ENCODE measurements around the gene ZBTB46. TPM values are rescaled to one million over a fixed set of nuclear protein-coding genes. Genes with fewer than 3 reads are reported as not detected.

The ZBTB46 gene
- total and polyA plus RNA-seq, 2 experiments from 2014 or later, result 2.0 to 4.0 TPM

DNA sequence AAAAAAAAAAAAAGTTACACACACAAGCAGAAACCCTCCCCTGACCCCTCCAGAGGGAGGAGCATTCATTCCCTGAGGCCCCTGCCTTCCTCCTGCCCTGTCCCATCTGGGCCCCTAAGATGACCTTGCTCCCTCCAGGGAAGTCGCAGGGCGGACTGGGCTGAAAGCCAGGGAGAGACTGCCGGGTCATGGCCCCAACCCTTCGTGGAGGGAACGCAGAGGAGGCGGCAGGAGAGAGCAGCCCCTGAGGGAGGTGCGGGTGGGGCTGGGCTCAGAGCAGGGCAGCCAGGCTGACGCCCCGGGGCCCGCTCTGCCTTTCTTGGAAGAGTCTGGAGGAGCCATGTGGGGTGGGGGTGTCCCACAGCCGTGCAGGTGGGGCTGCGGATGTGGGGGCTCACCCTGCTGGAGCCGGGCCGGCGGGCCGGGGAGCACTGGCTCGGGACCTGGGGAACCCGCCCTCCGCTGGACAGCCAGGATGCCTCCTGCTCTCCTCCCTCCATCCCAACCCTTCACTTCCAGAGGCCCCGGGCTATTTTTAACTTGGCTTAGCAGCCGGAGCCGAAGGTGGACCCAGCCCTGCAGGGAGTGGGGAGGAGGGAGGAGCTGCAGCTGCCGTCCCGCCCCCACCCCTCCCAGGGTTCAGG is 15.2 kb upstream of the ZBTB46 start:
- Histone ChIP-seq H3K4me1 (ENCODE audit: insufficient read depth) (peaks cover 19% of the 10 kb centered on the region), H3K79me2 (no peaks in the 10 kb centered on the region), H3K4me2 (peak overlapping the region; percentile 76), H3K36me3 (replicated peaks; ENCODE audit: insufficient read depth, low read depth) (no peaks in the 10 kb centered on the region), H3K27ac (peak overlapping the region; percentile 27), H3K9me3 (ENCODE audit: low read depth) (no peaks in the 10 kb centered on the region), H3K4me3 (no peak overlapping the region), H3K27me3 (no peaks in the 10 kb centered on the region), H3K9me2 (replicated peaks; ENCODE audit: insufficient read depth) (no peaks in the 10 kb centered on the region), H2AFZ (no peak overlapping the region), H4K20me1 (ENCODE audit: insufficient read depth, poor library complexity, severe bottlenecking) (no peaks in the 10 kb centered on the region)
- DNase-seq (ENCODE audit: low spot score), result peak; percentile 67
- no peak for TF ChIP-seq EZH2 (IDR thresholded peaks at IDR 0.05; ENCODE audit: borderline replicate concordance)
- TF ChIP-seq CTCF (IDR thresholded peaks at IDR 0.05; ENCODE audit: poor library complexity), result no peak
- WGBS (ENCODE audit: low lambda C conversion rate, missing lambda C conversion rate), result 5% methylated on average over 21 of the region's 24 CpGs

DNA sequence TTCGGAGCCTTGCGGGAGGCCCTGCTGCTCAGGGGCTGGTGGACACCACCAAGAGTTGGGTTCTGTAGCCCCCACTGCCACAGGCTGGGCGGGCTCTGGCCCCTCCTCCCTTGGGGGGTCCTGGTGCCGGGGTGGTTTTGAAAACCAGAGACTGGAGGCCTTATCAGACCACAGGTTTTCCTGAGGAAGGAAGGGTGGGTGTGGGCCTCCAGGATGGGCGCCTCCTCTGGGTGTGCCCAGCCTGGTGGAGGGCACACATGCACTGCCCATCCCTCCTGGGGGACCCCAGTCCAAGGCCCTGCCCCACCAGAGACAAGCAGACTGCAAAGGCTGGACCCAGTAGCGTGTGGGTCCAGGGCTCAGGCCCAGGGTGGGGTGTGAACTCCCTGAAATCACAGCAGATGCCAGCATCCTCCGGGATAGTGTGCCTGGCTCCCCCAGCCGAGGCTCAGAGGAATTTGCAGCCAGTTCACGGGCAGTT is 13.5 kb upstream of the ZBTB46 start:
- DNase-seq (ENCODE audit: low spot score), result no peak
- Histone ChIP-seq H3K27me3 (no peaks in the 10 kb centered on the region), H3K27ac (no peak overlapping the region), H3K4me1 (ENCODE audit: insufficient read depth) (peaks cover 19% of the 10 kb centered on the region), H2AFZ (no peak overlapping the region), H3K36me3 (replicated peaks; ENCODE audit: insufficient read depth, low read depth) (no peaks in the 10 kb centered on the region), H3K4me2 (no peak overlapping the region), H3K4me3 (no peak overlapping the region), H3K9me3 (ENCODE audit: low read depth) (no peaks in the 10 kb centered on the region), H3K9me2 (replicated peaks; ENCODE audit: insufficient read depth) (no peaks in the 10 kb centered on the region), H3K79me2 (no peaks in the 10 kb centered on the region), H4K20me1 (ENCODE audit: insufficient read depth, poor library complexity, severe bottlenecking) (no peaks in the 10 kb centered on the region)
- TF ChIP-seq EZH2 (IDR thresholded peaks at IDR 0.05; ENCODE audit: borderline replicate concordance) (no peak), EZH2phosphoT487 (IDR thresholded peaks at IDR 0.05; ENCODE audit: low read depth, severe bottlenecking, unreplicated experiment) (no peak), CTCF (IDR thresholded peaks at IDR 0.05; ENCODE audit: poor library complexity) (no peak)
- 85% methylated on average over 8 of the region's 9 CpGs for WGBS (ENCODE audit: low lambda C conversion rate, missing lambda C conversion rate)

GRCh38 chr20:63843778-63844177 is 12.7 kb upstream of the ZBTB46 start:
- Histone ChIP-seq H3K9me2 (replicated peaks; ENCODE audit: insufficient read depth) (no peaks in the 10 kb centered on the region), H2AFZ (no peak overlapping the region), H3K4me1 (ENCODE audit: insufficient read depth) (peaks cover 19% of the 10 kb centered on the region), H3K27ac (no peak overlapping the region), H3K79me2 (no peaks in the 10 kb centered on the region), H3K4me3 (no peak overlapping the region), H3K36me3 (replicated peaks; ENCODE audit: insufficient read depth, low read depth) (no peaks in the 10 kb centered on the region), H3K27me3 (no peaks in the 10 kb centered on the region), H4K20me1 (ENCODE audit: insufficient read depth, poor library complexity, severe bottlenecking) (no peaks in the 10 kb centered on the region), H3K9me3 (ENCODE audit: low read depth) (no peaks in the 10 kb centered on the region), H3K4me2 (no peak overlapping the region)
- 77% methylated on average over 16 of the region's 16 CpGs for WGBS (ENCODE audit: low lambda C conversion rate, missing lambda C conversion rate)
- no peak for DNase-seq (ENCODE audit: low spot score)
- no peak for TF ChIP-seq EZH2phosphoT487 (IDR thresholded peaks at IDR 0.05; ENCODE audit: low read depth, severe bottlenecking, unreplicated experiment)
- no peak for TF ChIP-seq EZH2 (IDR thresholded peaks at IDR 0.05; ENCODE audit: borderline replicate concordance)
- TF ChIP-seq CTCF (IDR thresholded peaks at IDR 0.05; ENCODE audit: poor library complexity), result no peak

Data from hepatocyte (in vitro differentiated cells).